HepG2 (cell line): ENCODE data around the gene ARHGEF39. TPM values are rescaled to one million over a fixed set of nuclear protein-coding genes. Genes with fewer than 3 reads are reported as not detected.

ENCODE experiments used
- ATAC-seq: fragments of 200-7000 bp; cut with Tn5 transposase; 3 replicates; pipeline ENCODE4 v1.9.1; 2020; ENCODE audit warnings: mild to moderate bottlenecking, moderate library complexity
- BruUV-seq: library from RNA; stranded (reverse); fragments of 400-500 nt; replicated peaks from 2 replicates; lab custom pipeline; 2021; lab: Mats Ljungman, UMichigan
- CTCF ChIA-PET: fragments of 300-600 bp; formaldehyde crosslinking; extraction: SDS; loops from one replicate; lab custom pipeline; 2021; ENCODE audit warnings: low total read pairs, inconsistent platforms, low intra/inter-chr PET ratio; lab: Yijun Ruan, JAX
- POLR2A ChIA-PET: fragments of 350-600 bp; sonication (Branson Sonifier 250); formaldehyde crosslinking; loops from one replicate; lab custom pipeline; 2020; ENCODE audit warnings: antibody characterized with exemption, inconsistent platforms; lab: Yijun Ruan, JAX
- DNase-seq: peaks from one replicate; pipeline ENCODE4 v3.0.0-alpha.2; 2015; ENCODE audit warnings: low spot score
- FAIRE-seq: peaks from 3 replicates; lab custom pipeline; 2011; peaks lifted over from hg19 to GRCh38; lab: Jason Lieb, UNC
- H2AFZ ChIP-seq: one replicate; pipeline ENCODE4 v1.6.1; 2011; ENCODE audit warnings: low read length, inconsistent platforms
- H3K27ac ChIP-seq: fragments of 300-600 bp; 3 replicates; pipeline ENCODE4 v1.8.0; 2011; ENCODE audit warnings: mixed run types, mild to moderate bottlenecking, mixed read lengths, low read length, inconsistent platforms; ENCODE audit not compliant: insufficient read depth; ENCODE audit errors: extremely low read length
- H3K27me3 ChIP-seq, 2 experiments: fragments of 200-600 bp in 1 of 2; 2 replicates in 1 of 2; 3 replicates in 1 of 2; pipeline versions ENCODE4 v1.6.0 to v1.8.0; 2011; ENCODE audit warnings: low read length in 2 of 2, mild to moderate bottlenecking in 2 of 2, moderate library complexity in 2 of 2, inconsistent platforms in 1 of 2; ENCODE audit not compliant: insufficient read depth in 2 of 2, control insufficient read depth in 1 of 2
- H3K36me3 ChIP-seq, 2 experiments: fragments of 200-600 bp in 1 of 2; replicated peaks in 1 of 2; 2 replicates in 1 of 2; 3 replicates in 1 of 2; pipeline versions ENCODE4 v1.5.1 to v1.8.0; 2011; ENCODE audit warnings: low read length in 2 of 2, inconsistent platforms in 1 of 2; ENCODE audit not compliant: insufficient read depth in 2 of 2, control insufficient read depth in 1 of 2
- H3K4me1 ChIP-seq: 2 replicates; pipeline ENCODE4 v1.5.1; 2012; ENCODE audit warnings: low read length, inconsistent platforms; ENCODE audit not compliant: insufficient read depth
- H3K4me2 ChIP-seq: 2 replicates; pipeline ENCODE4 v1.6.0; 2011; ENCODE audit warnings: low read depth, low read length, inconsistent platforms
- H3K4me3 ChIP-seq, 3 experiments: fragments of 200-600 bp in 1 of 3; sonication (generic), shearing (Covaris generic) in 1 of 3; replicated peaks in 1 of 3; 2 replicates each; pipeline ENCODE4 v1.5.1; 2011 to 2016; ENCODE audit warnings: low read length in 3 of 3, inconsistent platforms in 2 of 3, low read depth in 2 of 3, mild to moderate bottlenecking in 2 of 3, control low read depth in 1 of 3, mixed read lengths in 1 of 3; ENCODE audit not compliant: insufficient read depth in 1 of 3
- H3K79me2 ChIP-seq: one replicate; pipeline ENCODE4 v1.6.1; 2011; ENCODE audit warnings: low read length, inconsistent platforms; ENCODE audit not compliant: insufficient read depth
- H3K9ac ChIP-seq: 2 replicates; pipeline ENCODE4 v1.6.0; 2011; ENCODE audit warnings: mild to moderate bottlenecking, low read depth, low read length, inconsistent platforms; ENCODE audit not compliant: insufficient read depth
- H3K9me3 ChIP-seq: 2 replicates; pipeline ENCODE4 v1.5.1; 2012; ENCODE audit warnings: mild to moderate bottlenecking, low read length
- H4K20me1 ChIP-seq: 2 replicates; pipeline ENCODE4 v1.6.0; 2011; ENCODE audit warnings: inconsistent platforms, mild to moderate bottlenecking, low read length, moderate library complexity; ENCODE audit not compliant: insufficient read depth
- HNRNPH1 ChIP-seq: fragments of 200-400 bp; formaldehyde crosslinking; optimal IDR thresholded peaks from 2 replicates; pipeline ENCODE3; 2017; ENCODE audit warnings: mild to moderate bottlenecking, low read depth, low read length
- LCORL ChIP-seq, 2 experiments: fragments of 450-650 bp in 1 of 2; sonication (generic) in 1 of 2; formaldehyde crosslinking in 1 of 2; IDR thresholded peaks; 2 replicates each; pipeline versions ENCODE4 v1.5.0 to v1.6.1; 2017 to 2020; ENCODE audit warnings: antibody characterized with exemption in 1 of 2, missing genetic modification reagents in 1 of 2
- SOX13 ChIP-seq, 3 experiments: fragments of 450-650 bp in 1 of 3; sonication (generic) in 1 of 3; formaldehyde crosslinking in 1 of 3; IDR thresholded peaks in 2 of 3; conservative IDR thresholded peaks in 1 of 3; 2 replicates each; pipeline versions ENCODE4 v1.5.0 to v1.6.1; 2016 to 2020; ENCODE audit warnings: antibody characterized with exemption in 1 of 3, mild to moderate bottlenecking in 1 of 3, missing compliant biosample characterization in 1 of 3, missing genetic modification reagents in 1 of 3, moderate library complexity in 1 of 3
- TRIM24 ChIP-seq: sonication (generic); formaldehyde crosslinking; IDR thresholded peaks from 2 replicates; pipeline ENCODE4 v1.8.0; 2022; ENCODE audit warnings: mild to moderate bottlenecking, missing genetic modification reagents
- ZNF224 ChIP-seq: sonication (generic); formaldehyde crosslinking; IDR thresholded peaks from 2 replicates; pipeline ENCODE4 v1.5.0; 2020; ENCODE audit warnings: mild to moderate bottlenecking, missing genetic modification reagents
- whole genome bisulfite sequencing: methylation state at CpG from one replicate; pipeline ENCODE4 v1.1.6; 2017; ENCODE audit warnings: low lambda C conversion rate; 5-methylcytosine and 5-hydroxymethylcytosine counted together
- in situ Hi-C: cut with HindIII; loops from 2 replicates; pipeline ENCODE4 v1.10.0; 2017; ENCODE audit warnings: low pct_unique_long_range_greater_than_20kb; ENCODE audit not compliant: extremely low pct_ligation_motif_present
- intact Hi-C: fragments of 100-400 bp; cut with micrococcal nuclease; formaldehyde crosslinking; loops from one replicate; pipeline ENCODE4 v1.10.0; 2022; ENCODE audit not compliant: unreplicated experiment
- polyA plus RNA-seq, 8 experiments: library from polyadenylated mRNA; depleted of rRNA in 3 of 8; stranded (reverse) in 7 of 8; unstranded in 1 of 8; fragments of >200 nt; fragmentation: Illumina TruSeq in 4 of 8; extraction: Trizol in 4 of 8; gene quantifications; 2 replicates each; pipeline versions ENCODE4 v1.2.1 to v1.2.3, GENCODE V29; 2011 to 2016; ENCODE audit warnings: low read depth in 4 of 8, missing spikeins in 1 of 8, mixed read lengths in 1 of 8; ENCODE audit not compliant: insufficient read depth in 1 of 8
- total RNA-seq, 5 experiments: library from RNA; depleted of rRNA; stranded (reverse); fragments of >200 nt; fragmentation: Illumina TruSeq; extraction: Trizol; gene quantifications; 2 replicates each; pipeline ENCODE4 v1.2.3, GENCODE V29; 2016; ENCODE audit warnings: low read depth in 1 of 5
- TF ChIP-seq, protein P1 (sequence below): sonication (generic); formaldehyde crosslinking; conservative IDR thresholded peaks from 2 replicates; pipeline ENCODE4 v1.8.1; 2023; ENCODE audit warnings: missing genetic modification reagents
- TF ChIP-seq, protein P2 (sequence below): IDR thresholded peaks from 2 replicates; pipeline ENCODE4 v1.6.1; 2016; ENCODE audit warnings: control low read depth

ARHGEF39 gene
- total and polyA plus RNA-seq, 2 of the 13 experiments (the other 11 are each of a cell fraction or from before 2014, with no cell fraction given), result 11.2 to 12.3 TPM

DNA sequence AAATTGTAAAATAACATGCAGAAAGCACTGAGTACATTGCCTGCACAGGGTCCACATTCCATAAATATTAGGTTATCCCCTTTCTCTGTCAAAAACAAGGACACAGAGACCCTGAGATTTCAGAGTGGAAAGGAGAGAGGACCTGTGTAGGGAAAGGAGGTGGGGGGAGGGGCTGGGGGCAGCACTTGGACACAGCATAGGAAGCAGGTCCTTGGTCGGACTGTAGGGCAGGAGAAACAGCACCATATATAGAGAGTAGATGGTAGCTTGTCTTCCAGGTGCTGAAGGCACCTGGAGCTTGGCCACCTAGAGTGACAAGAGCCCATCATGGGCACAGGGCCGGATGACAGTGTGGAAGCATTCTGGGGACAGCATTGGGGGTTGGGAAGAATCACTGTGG, 22.3 kb upstream of the ARHGEF39 start:
- H3K9me3 ChIP-seq, result no peaks in the 10 kb centered on the region
- peak; percentile 27 for DNase-seq
- no peak overlapping the region for H3K4me2 ChIP-seq
- H3K4me1 ChIP-seq, result peaks cover 63% of the 10 kb centered on the region
- no peak overlapping the region for H3K4me3 ChIP-seq
- whole genome bisulfite sequencing, result 75% methylated on average over 2 of the region's 2 CpGs
- TF ChIP-seq, protein P1, sequence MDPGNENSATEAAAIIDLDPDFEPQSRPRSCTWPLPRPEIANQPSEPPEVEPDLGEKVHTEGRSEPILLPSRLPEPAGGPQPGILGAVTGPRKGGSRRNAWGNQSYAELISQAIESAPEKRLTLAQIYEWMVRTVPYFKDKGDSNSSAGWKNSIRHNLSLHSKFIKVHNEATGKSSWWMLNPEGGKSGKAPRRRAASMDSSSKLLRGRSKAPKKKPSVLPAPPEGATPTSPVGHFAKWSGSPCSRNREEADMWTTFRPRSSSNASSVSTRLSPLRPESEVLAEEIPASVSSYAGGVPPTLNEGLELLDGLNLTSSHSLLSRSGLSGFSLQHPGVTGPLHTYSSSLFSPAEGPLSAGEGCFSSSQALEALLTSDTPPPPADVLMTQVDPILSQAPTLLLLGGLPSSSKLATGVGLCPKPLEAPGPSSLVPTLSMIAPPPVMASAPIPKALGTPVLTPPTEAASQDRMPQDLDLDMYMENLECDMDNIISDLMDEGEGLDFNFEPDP (CRISPR knock-in tag), result no peak
- TF ChIP-seq SOX13 (IDR thresholded peaks at IDR 0.05) (no peak), SOX13 (CRISPR knock-in tag; conservative IDR thresholded peaks at IDR 0.05 in 1 of 2, IDR thresholded peaks at IDR 0.05 in 1 of 2) (no peak), HNRNPH1 (no peak), TRIM24 (CRISPR knock-in tag) (no peak), LCORL (IDR thresholded peaks at IDR 0.05) (no peak), LCORL (CRISPR knock-in tag; IDR thresholded peaks at IDR 0.05) (no peak), ZNF224 (no peak)
- TF ChIP-seq, protein P2, sequence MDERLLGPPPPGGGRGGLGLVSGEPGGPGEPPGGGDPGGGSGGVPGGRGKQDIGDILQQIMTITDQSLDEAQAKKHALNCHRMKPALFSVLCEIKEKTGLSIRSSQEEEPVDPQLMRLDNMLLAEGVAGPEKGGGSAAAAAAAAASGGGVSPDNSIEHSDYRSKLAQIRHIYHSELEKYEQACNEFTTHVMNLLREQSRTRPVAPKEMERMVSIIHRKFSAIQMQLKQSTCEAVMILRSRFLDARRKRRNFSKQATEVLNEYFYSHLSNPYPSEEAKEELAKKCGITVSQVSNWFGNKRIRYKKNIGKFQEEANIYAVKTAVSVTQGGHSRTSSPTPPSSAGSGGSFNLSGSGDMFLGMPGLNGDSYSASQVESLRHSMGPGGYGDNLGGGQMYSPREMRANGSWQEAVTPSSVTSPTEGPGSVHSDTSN, result no peak
- H3K36me3 ChIP-seq, result no peaks in the 10 kb centered on the region
- no peaks in the 10 kb centered on the region for H4K20me1 ChIP-seq
- in situ Hi-C loops (no loop called here), intact Hi-C loops (no loop called here)
- H3K27me3 ChIP-seq, result no peaks in the 10 kb centered on the region
- H2AFZ ChIP-seq, result no peak overlapping the region
- no peak for FAIRE-seq
- no peak overlapping the region for H3K9ac ChIP-seq
- BruUV-seq, result no TSS peak
- H3K79me2 ChIP-seq, result no peaks in the 10 kb centered on the region
- H3K27ac ChIP-seq, result no peak overlapping the region
- ChIA-PET POLR2A (interaction anchor here (0.7 to 6.1 kb wide), 4 partner anchors 8 to 28 kb away, joined by 3 to 68 read pairs (median 9); partner anchors contain the start of genes CCDC107 and RMRP), CTCF (no interaction called here)
- ATAC-seq, result no peak
